ENCODE data around the gene PITX3. TPM values are rescaled to one million over a fixed set of nuclear protein-coding genes. Genes with fewer than 3 reads are reported as not detected.
A peak's percentile ranks its signal among the peaks of the same experiment; 100 is the strongest.

PITX3 gene
- total and polyA plus RNA-seq, 9 of the 15 experiments (the other 6 are each of a cell fraction or from before 2014, with no cell fraction given): 0.30 to 0.98 (median 0.95) TPM; not detected in 6

- no peak for TF ChIP-seq MNT (conservative IDR thresholded peaks at IDR 0.05)
- no peak for TF ChIP-seq ZNF778 (CRISPR knock-in tag; IDR thresholded peaks at IDR 0.05)
- TF ChIP-seq CBFA2T2 (conservative IDR thresholded peaks at IDR 0.05): no peak
- no peak for TF ChIP-seq SIN3A (IDR thresholded peaks at IDR 0.05; ENCODE audit: borderline replicate concordance in 2 of 2, control insufficient read depth in 1 of 2, low read depth in 2 of 2, low read length in 2 of 2)
- peak in 1 of 2 experiments; percentile 51; a peak in 1 of 4 replicates for TF ChIP-seq TRIM24 (IDR thresholded peaks at IDR 0.05)
- TF ChIP-seq ZNF668 (CRISPR knock-in tag; IDR thresholded peaks at IDR 0.05): no peak
- TF ChIP-seq HES1 (IDR thresholded peaks at IDR 0.05; ENCODE audit: low read depth): no peak
- TF ChIP-seq IFI16 (CRISPR knock-in tag; IDR thresholded peaks at IDR 0.05): no peak
- TF ChIP-seq TBP (optimal IDR thresholded peaks at IDR 0.05; ENCODE audit: low read depth, low read length): no peak
- TF ChIP-seq CBX3 (IDR thresholded peaks at IDR 0.05; ENCODE audit: borderline replicate concordance in 1 of 2, low read length in 2 of 2): 0 out of 3 replicates have a peak, but pooled peaks of 1 of the 2 experiments have one; percentile 57
- no peak for TF ChIP-seq TAF1 (IDR thresholded peaks at IDR 0.05; ENCODE audit: control insufficient read depth, extremely low read depth, insufficient read depth, low read length, severe bottlenecking)
- no peak for TF ChIP-seq SNAPC5 (CRISPR knock-in tag; IDR thresholded peaks at IDR 0.05)
- no peak for TF ChIP-seq WHSC1 (IDR thresholded peaks at IDR 0.05; ENCODE audit: low read length)
- no peak for TF ChIP-seq ZNF561 (CRISPR knock-in tag; conservative IDR thresholded peaks at IDR 0.05)
- no peak for TF ChIP-seq SRSF1 (IDR thresholded peaks at IDR 0.05; ENCODE audit: low read depth, low read length)
- no peak for TF ChIP-seq ZNF785 (CRISPR knock-in tag; IDR thresholded peaks at IDR 0.05)
- TF ChIP-seq ZNF174 (CRISPR knock-in tag; IDR thresholded peaks at IDR 0.05): no peak
- TF ChIP-seq ZBED1 (IDR thresholded peaks at IDR 0.05): no peak
- TF ChIP-seq MCM7 (IDR thresholded peaks at IDR 0.05): no peak
- peak; percentile 88 for TF ChIP-seq CBX5 (IDR thresholded peaks at IDR 0.05; ENCODE audit: borderline replicate concordance, low read depth)
- TF ChIP-seq RBBP5 (IDR thresholded peaks at IDR 0.05; ENCODE audit: borderline replicate concordance, insufficient read depth, low read length, poor library complexity, severe bottlenecking): no peak
- TF ChIP-seq MEF2D (tag; conservative IDR thresholded peaks at IDR 0.05; ENCODE audit: low read depth): no peak
- TF ChIP-seq HDAC2 (IDR thresholded peaks at IDR 0.05): no peak
- TF ChIP-seq L3MBTL2 (IDR thresholded peaks at IDR 0.05): no peak
- TF ChIP-seq, protein P1, sequence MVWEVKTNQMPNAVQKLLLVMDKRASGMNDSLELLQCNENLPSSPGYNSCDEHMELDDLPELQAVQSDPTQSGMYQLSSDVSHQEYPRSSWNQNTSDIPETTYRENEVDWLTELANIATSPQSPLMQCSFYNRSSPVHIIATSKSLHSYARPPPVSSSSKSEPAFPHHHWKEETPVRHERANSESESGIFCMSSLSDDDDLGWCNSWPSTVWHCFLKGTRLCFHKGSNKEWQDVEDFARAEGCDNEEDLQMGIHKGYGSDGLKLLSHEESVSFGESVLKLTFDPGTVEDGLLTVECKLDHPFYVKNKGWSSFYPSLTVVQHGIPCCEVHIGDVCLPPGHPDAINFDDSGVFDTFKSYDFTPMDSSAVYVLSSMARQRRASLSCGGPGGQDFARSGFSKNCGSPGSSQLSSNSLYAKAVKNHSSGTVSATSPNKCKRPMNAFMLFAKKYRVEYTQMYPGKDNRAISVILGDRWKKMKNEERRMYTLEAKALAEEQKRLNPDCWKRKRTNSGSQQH (CRISPR knock-in tag; IDR thresholded peaks at IDR 0.05): no peak
- TF ChIP-seq MAX (CRISPR knock-in tag; IDR thresholded peaks at IDR 0.05): no peak
- no peak for TF ChIP-seq ZNF175 (CRISPR knock-in tag; IDR thresholded peaks at IDR 0.05; ENCODE audit: low read depth)
- TF ChIP-seq RAD51 (IDR thresholded peaks at IDR 0.05; ENCODE audit: borderline replicate concordance, low read depth): no peak
- TF ChIP-seq ZSCAN29 (IDR thresholded peaks at IDR 0.05): no peak
Observed at GRCh38 chr10:102185272-102185671, 56.0 kb downstream of the PITX3 start (continued).
